Measurements from ENCODE around the gene CCDC102B.

- TF ChIP-seq CTCF (IDR thresholded peaks at IDR 0.05; ENCODE audit: low read depth, low read length, poor library complexity, severe bottlenecking), result no peak
- TF ChIP-seq EZH2phosphoT487 (IDR thresholded peaks at IDR 0.05; ENCODE audit: borderline replicate concordance, low read length), result no peak
Measured at GRCh38 chr18:68897286-68897685, 99.4 kb downstream of the CCDC102B start.
